HepG2 (cell line): Measurements from ENCODE around the gene ELFN1. TPM values are rescaled to one million over a fixed set of nuclear protein-coding genes. Genes with fewer than 3 reads are reported as not detected.

Experiments used
- ATAC-seq: fragments of 200-7000 bp; cut with Tn5 transposase; 3 replicates; pipeline ENCODE4 v1.9.1; 2020; ENCODE audit warnings: mild to moderate bottlenecking, moderate library complexity
- BruUV-seq: library from RNA; stranded (reverse); fragments of 400-500 nt; replicated peaks from 2 replicates; lab custom pipeline; 2021; lab: Mats Ljungman, UMichigan
- CTCF ChIA-PET: fragments of 300-600 bp; formaldehyde crosslinking; extraction: SDS; loops from one replicate; lab custom pipeline; 2021; ENCODE audit warnings: low total read pairs, inconsistent platforms, low intra/inter-chr PET ratio; lab: Yijun Ruan, JAX
- POLR2A ChIA-PET: fragments of 350-600 bp; sonication (Branson Sonifier 250); formaldehyde crosslinking; loops from one replicate; lab custom pipeline; 2020; ENCODE audit warnings: antibody characterized with exemption, inconsistent platforms; lab: Yijun Ruan, JAX
- DNase-seq: peaks from one replicate; pipeline ENCODE4 v3.0.0-alpha.2; 2015; ENCODE audit warnings: low spot score
- FAIRE-seq: peaks from 3 replicates; lab custom pipeline; 2011; peaks lifted over from hg19 to GRCh38; lab: Jason Lieb, UNC
- H2AFZ ChIP-seq: one replicate; pipeline ENCODE4 v1.6.1; 2011; ENCODE audit warnings: low read length, inconsistent platforms
- H3K27ac ChIP-seq: fragments of 300-600 bp; 3 replicates; pipeline ENCODE4 v1.8.0; 2011; ENCODE audit warnings: mixed run types, mild to moderate bottlenecking, mixed read lengths, low read length, inconsistent platforms; ENCODE audit not compliant: insufficient read depth; ENCODE audit errors: extremely low read length
- H3K27me3 ChIP-seq, 2 experiments: fragments of 200-600 bp in 1 of 2; 2 replicates in 1 of 2; 3 replicates in 1 of 2; pipeline versions ENCODE4 v1.6.0 to v1.8.0; 2011; ENCODE audit warnings: low read length in 2 of 2, mild to moderate bottlenecking in 2 of 2, moderate library complexity in 2 of 2, inconsistent platforms in 1 of 2; ENCODE audit not compliant: insufficient read depth in 2 of 2, control insufficient read depth in 1 of 2
- H3K36me3 ChIP-seq, 2 experiments: fragments of 200-600 bp in 1 of 2; replicated peaks in 1 of 2; 2 replicates in 1 of 2; 3 replicates in 1 of 2; pipeline versions ENCODE4 v1.5.1 to v1.8.0; 2011; ENCODE audit warnings: low read length in 2 of 2, inconsistent platforms in 1 of 2; ENCODE audit not compliant: insufficient read depth in 2 of 2, control insufficient read depth in 1 of 2
- H3K4me1 ChIP-seq: 2 replicates; pipeline ENCODE4 v1.5.1; 2012; ENCODE audit warnings: low read length, inconsistent platforms; ENCODE audit not compliant: insufficient read depth
- H3K4me2 ChIP-seq: 2 replicates; pipeline ENCODE4 v1.6.0; 2011; ENCODE audit warnings: low read depth, low read length, inconsistent platforms
- H3K4me3 ChIP-seq, 3 experiments: fragments of 200-600 bp in 1 of 3; sonication (generic), shearing (Covaris generic) in 1 of 3; replicated peaks in 1 of 3; 2 replicates each; pipeline ENCODE4 v1.5.1; 2011 to 2016; ENCODE audit warnings: low read length in 3 of 3, inconsistent platforms in 2 of 3, low read depth in 2 of 3, mild to moderate bottlenecking in 2 of 3, control low read depth in 1 of 3, mixed read lengths in 1 of 3; ENCODE audit not compliant: insufficient read depth in 1 of 3
- H3K79me2 ChIP-seq: one replicate; pipeline ENCODE4 v1.6.1; 2011; ENCODE audit warnings: low read length, inconsistent platforms; ENCODE audit not compliant: insufficient read depth
- H3K9ac ChIP-seq: 2 replicates; pipeline ENCODE4 v1.6.0; 2011; ENCODE audit warnings: mild to moderate bottlenecking, low read depth, low read length, inconsistent platforms; ENCODE audit not compliant: insufficient read depth
- H3K9me3 ChIP-seq: 2 replicates; pipeline ENCODE4 v1.5.1; 2012; ENCODE audit warnings: mild to moderate bottlenecking, low read length
- H4K20me1 ChIP-seq: 2 replicates; pipeline ENCODE4 v1.6.0; 2011; ENCODE audit warnings: inconsistent platforms, mild to moderate bottlenecking, low read length, moderate library complexity; ENCODE audit not compliant: insufficient read depth
- ASH2L ChIP-seq: fragments of 300-600, 200-600 bp; sonication (generic); IDR thresholded peaks from 2 replicates; pipeline ENCODE4 v1.7.0; 2017; ENCODE audit warnings: low read depth, mild to moderate bottlenecking, moderate library complexity, mixed read lengths, low read length; ENCODE audit not compliant: insufficient read length
- DRAP1 ChIP-seq: IDR thresholded peaks from 2 replicates; pipeline ENCODE4 v1.6.1; 2016; ENCODE audit warnings: missing genetic modification reagents, missing compliant biosample characterization
- EZH2 ChIP-seq: conservative IDR thresholded peaks from 2 replicates; pipeline ENCODE4 v1.6.1; 2012; ENCODE audit warnings: mild to moderate bottlenecking, low read depth, low read length, moderate library complexity
- FOXA3 ChIP-seq: IDR thresholded peaks from 2 replicates; pipeline ENCODE4 v1.6.1; 2016; ENCODE audit warnings: missing genetic modification reagents, missing compliant biosample characterization
- HNRNPK ChIP-seq: fragments of 200-400 bp; formaldehyde crosslinking; IDR thresholded peaks from 2 replicates; pipeline ENCODE4 v1.6.1; 2018; ENCODE audit warnings: low read length, low read depth, moderate library complexity, mild to moderate bottlenecking; ENCODE audit not compliant: poor library complexity, severe bottlenecking
- MTF2 ChIP-seq: sonication (generic); formaldehyde crosslinking; IDR thresholded peaks from 2 replicates; pipeline ENCODE4 v1.5.0; 2020; ENCODE audit warnings: missing genetic modification reagents, borderline replicate concordance
- PATZ1 ChIP-seq: sonication (generic); formaldehyde crosslinking; IDR thresholded peaks from 2 replicates; pipeline ENCODE4 v1.4.0; 2020; ENCODE audit warnings: missing genetic modification reagents
- SMYD3 ChIP-seq: sonication (generic); formaldehyde crosslinking; IDR thresholded peaks from 2 replicates; pipeline ENCODE4 v1.8.1; 2023; ENCODE audit warnings: mild to moderate bottlenecking, missing genetic modification reagents
- ZNF263 ChIP-seq: sonication (generic); formaldehyde crosslinking; IDR thresholded peaks from 2 replicates; pipeline ENCODE4 v1.4.0; 2020; ENCODE audit warnings: missing genetic modification reagents
- ZNF543 ChIP-seq: sonication (generic); formaldehyde crosslinking; IDR thresholded peaks from 2 replicates; pipeline ENCODE4 v1.4.0; 2020; ENCODE audit warnings: mild to moderate bottlenecking, missing genetic modification reagents
- ZNF777 ChIP-seq: sonication (generic); formaldehyde crosslinking; IDR thresholded peaks from 2 replicates; pipeline ENCODE4 v1.4.0; 2020; ENCODE audit warnings: missing genetic modification reagents
- WGBS: methylation state at CpG from one replicate; pipeline ENCODE4 v1.1.6; 2017; ENCODE audit warnings: low lambda C conversion rate; 5-methylcytosine and 5-hydroxymethylcytosine counted together
- in situ Hi-C: cut with HindIII; loops from 2 replicates; pipeline ENCODE4 v1.10.0; 2017; ENCODE audit warnings: low pct_unique_long_range_greater_than_20kb; ENCODE audit not compliant: extremely low pct_ligation_motif_present
- intact Hi-C: fragments of 100-400 bp; cut with micrococcal nuclease; formaldehyde crosslinking; loops from one replicate; pipeline ENCODE4 v1.10.0; 2022; ENCODE audit not compliant: unreplicated experiment
- polyA plus RNA-seq, 8 experiments: library from polyadenylated mRNA; depleted of rRNA in 3 of 8; stranded (reverse) in 7 of 8; unstranded in 1 of 8; fragments of >200 nt; fragmentation: Illumina TruSeq in 4 of 8; extraction: Trizol in 4 of 8; gene quantifications; 2 replicates each; pipeline versions ENCODE4 v1.2.1 to v1.2.3, GENCODE V29; 2011 to 2016; ENCODE audit warnings: low read depth in 4 of 8, missing spikeins in 1 of 8, mixed read lengths in 1 of 8; ENCODE audit not compliant: insufficient read depth in 1 of 8
- total RNA-seq, 5 experiments: library from RNA; depleted of rRNA; stranded (reverse); fragments of >200 nt; fragmentation: Illumina TruSeq; extraction: Trizol; gene quantifications; 2 replicates each; pipeline ENCODE4 v1.2.3, GENCODE V29; 2016; ENCODE audit warnings: low read depth in 1 of 5

Gene ELFN1
- total and polyA plus RNA-seq, 2 of the 13 experiments (the other 11 are each of a cell fraction or from before 2014, with no cell fraction given) = 0.13 to 0.18 TPM

- TF ChIP-seq PATZ1 (CRISPR knock-in tag) = 0 out of 2 replicates have a peak, but pooled peaks have one; percentile 14
- TF ChIP-seq SMYD3 (CRISPR knock-in tag) = no peak
- TF ChIP-seq DRAP1 (CRISPR knock-in tag) = no peak
- peak; percentile 48; the same call in 1 of the 2 replicates for TF ChIP-seq ZNF263
Observed at GRCh38 chr7:1665549-1666316, 4.3 kb upstream of the ELFN1 start (continued).

GRCh38 chr7:1666317-1666822, 3.7 kb upstream of the ELFN1 start:
- BruUV-seq = no TSS peak
- Histone ChIP-seq H3K4me3 (peak overlapping the region in 2 of 3 experiments; percentile 27 to 64; a peak in 3 of 6 replicates), H3K4me2 (peak overlapping the region; percentile 83; the same call in 1 of the 2 replicates), H3K27ac (no peak overlapping the region), H3K79me2 (no peaks in the 10 kb centered on the region), H3K9ac (no peak overlapping the region), H2AFZ (no peak overlapping the region), H3K9me3 (no peaks in the 10 kb centered on the region), H3K4me1 (peaks cover 22% of the 10 kb centered on the region; the same call in 1 of the 2 replicates), H3K27me3 (peaks cover 8 to 62% of the 10 kb centered on the region in 2 experiments; a peak in 4 of 5 replicates), H4K20me1 (no peaks in the 10 kb centered on the region), H3K36me3 (no peaks in the 10 kb centered on the region)
- in situ Hi-C loops (loop anchor here (5.0 kb wide), 2 partner anchors 46 to 91 kb away; no protein-coding TSS in a partner anchor), intact Hi-C loops (no loop called here)
- ATAC-seq (no peak), DNase-seq (no peak), FAIRE-seq (no peak)
- peak; percentile 71 for TF ChIP-seq ZNF777
- no peak for TF ChIP-seq ZNF543 (CRISPR knock-in tag)
- peak; percentile 18; the same call in 1 of the 2 replicates for TF ChIP-seq MTF2 (CRISPR knock-in tag)
- TF ChIP-seq FOXA3 = no peak
- TF ChIP-seq ASH2L = no peak
- peak; percentile 94 for TF ChIP-seq EZH2
- peak; percentile 8 for TF ChIP-seq HNRNPK
- ChIA-PET POLR2A (no interaction called here), CTCF (interaction anchor here (3.6 kb wide), 1 partner anchor 92 kb away, joined by 32 read pairs; no protein-coding TSS in a partner anchor)
- 8% methylated on average over 7 of the region's 58 CpGs for WGBS
